ENCODE data around the gene TSPAN9.

TSPAN9 gene

DNA sequence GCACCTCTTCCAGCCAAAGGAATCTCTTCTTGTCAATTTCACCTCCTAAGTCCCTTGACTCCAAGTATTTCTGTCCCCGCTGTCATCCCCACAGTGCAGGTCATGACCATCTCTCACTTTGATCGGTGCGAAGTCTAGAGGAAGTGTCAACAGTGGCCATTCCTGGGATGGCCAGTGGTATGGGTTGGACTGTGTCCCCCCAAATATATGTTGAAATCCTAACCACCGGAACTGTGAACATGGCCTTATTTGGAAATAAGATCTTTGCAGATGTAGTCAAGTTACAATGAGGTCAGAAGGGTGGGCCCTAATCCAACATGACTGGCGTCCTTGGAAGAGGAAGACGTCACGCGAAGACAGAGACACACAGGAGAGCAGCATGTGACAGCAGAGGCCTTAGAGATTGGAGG is 257.9 kb downstream of the TSPAN9 start:
- 94% methylated on average over 8 of the region's 8 CpGs for WGBS (ENCODE audit: insufficient coverage)
- CTCF ChIA-PET = interaction anchor here (1.1 kb wide), 1 partner anchor 20 kb away, joined by 3 read pairs; no protein-coding TSS in a partner anchor
- H3K4me1 ChIP-seq (ENCODE audit: control extremely low read depth in 1 of 4, control insufficient read depth in 4 of 4, insufficient read depth in 4 of 4, low read length in 3 of 4) = no peaks in the 10 kb centered on the region
- H3K27ac ChIP-seq (ENCODE audit: insufficient read depth in 1 of 2, low read depth in 1 of 2, low read length in 2 of 2, poor library complexity in 1 of 2, severe bottlenecking in 2 of 2) = no peak overlapping the region
- POLR2A ChIA-PET = interaction anchor here (0.6 kb wide), 2 partner anchors 439 to 1568 kb away, joined by 3 to 4 read pairs; no protein-coding TSS in a partner anchor
- H3K4me3 ChIP-seq (ENCODE audit: control insufficient read depth in 1 of 7, extremely low read depth in 1 of 7, insufficient read depth in 4 of 7, low read depth in 2 of 7, low read length in 6 of 7) = no peak overlapping the region
- no peak for DNase-seq
- no peaks in the 10 kb centered on the region for H3K9me3 ChIP-seq (ENCODE audit: control extremely low read depth in 1 of 5, control insufficient read depth in 4 of 5, insufficient read depth in 2 of 5, low read depth in 1 of 5, low read length in 4 of 5)
- H3K27me3 ChIP-seq (replicated peaks in 2 of 5; ENCODE audit: control insufficient read depth in 4 of 5, insufficient read depth in 5 of 5, low read length in 4 of 5) = peaks cover 0 to 7% (median 2%) of the 10 kb centered on the region in 5 experiments
- H3K36me3 ChIP-seq (ENCODE audit: control insufficient read depth in 4 of 4, insufficient read depth in 4 of 4, low read length in 3 of 4) = no peaks in the 10 kb centered on the region

Data from common myeloid progenitor, CD34-positive (primary cell).